Neutrophil (primary cell): ENCODE measurements around the gene ATP6V1A.
A peak's percentile ranks its signal among the peaks of the same experiment; 100 is the strongest.

Source experiments
- H3K27ac ChIP-seq: fragments of 200-600 bp; sonication (generic); 2 replicates; pipeline ENCODE4 v1.5.1; 2016; ENCODE audit warnings: mild to moderate bottlenecking, moderate library complexity
- H3K27me3 ChIP-seq: fragments of 200-600 bp; sonication (generic); 2 replicates; pipeline ENCODE4 v1.6.0; 2016; ENCODE audit warnings: mild to moderate bottlenecking
- H3K36me3 ChIP-seq: fragments of 200-600 bp; sonication (generic); 2 replicates; pipeline ENCODE4 v1.5.1; 2017
- H3K4me1 ChIP-seq, 2 experiments: fragments of 200-600 bp in 1 of 2; sonication (generic) in 1 of 2; 1 replicate in 1 of 2; 2 replicates in 1 of 2; pipeline versions ENCODE4 v1.5.1 to v1.6.1; 2013 to 2016; ENCODE audit warnings: low read depth in 1 of 2, low read length in 1 of 2, mild to moderate bottlenecking in 1 of 2, moderate library complexity in 1 of 2; ENCODE audit not compliant: control insufficient read depth in 1 of 2, insufficient read depth in 1 of 2
- H3K4me3 ChIP-seq, 2 experiments: fragments of 200-600 bp in 1 of 2; sonication (generic) in 1 of 2; 1 replicate in 1 of 2; 2 replicates in 1 of 2; pipeline ENCODE4 v1.5.1; 2013 to 2016; ENCODE audit warnings: low read depth in 1 of 2, low read length in 1 of 2, mild to moderate bottlenecking in 1 of 2, moderate library complexity in 1 of 2
- H3K9me3 ChIP-seq: fragments of 200-600 bp; sonication (generic); 2 replicates; pipeline ENCODE4 v1.5.1; 2016
- TF ChIP-seq, protein P1 (sequence below): fragments of 200-600 bp; sonication (generic); IDR thresholded peaks from 2 replicates; pipeline ENCODE4 v1.5.1; 2016; ENCODE audit warnings: antibody characterized with exemption

ATP6V1A gene

DNA sequence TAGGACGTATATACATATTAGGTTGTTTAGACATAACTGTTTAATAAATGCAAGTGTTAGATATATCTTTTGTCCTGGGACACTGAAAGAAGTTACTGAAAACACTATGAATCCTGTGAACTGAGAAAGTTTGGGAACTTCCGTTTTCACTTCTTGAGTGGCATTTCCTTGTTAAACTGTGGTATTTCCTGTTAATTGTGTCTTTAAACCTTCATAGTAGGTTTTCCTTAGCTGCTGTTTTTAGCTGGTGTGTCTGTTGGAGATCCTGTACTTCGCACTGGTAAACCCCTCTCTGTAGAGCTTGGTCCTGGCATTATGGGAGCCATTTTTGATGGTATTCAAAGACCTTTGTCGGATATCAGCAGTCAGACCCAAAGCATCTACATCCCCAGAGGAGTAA lies 37.1 kb downstream of the ATP6V1A start:
- Histone ChIP-seq H3K36me3 (peaks cover 59% of the 10 kb centered on the region), H3K27me3 (no peaks in the 10 kb centered on the region), H3K27ac (peak overlapping the region; percentile 70), H3K4me1 (peaks cover 8 to 19% of the 10 kb centered on the region in 2 experiments), H3K9me3 (no peaks in the 10 kb centered on the region), H3K4me3 (no peak overlapping the region)
- TF ChIP-seq, protein P1, sequence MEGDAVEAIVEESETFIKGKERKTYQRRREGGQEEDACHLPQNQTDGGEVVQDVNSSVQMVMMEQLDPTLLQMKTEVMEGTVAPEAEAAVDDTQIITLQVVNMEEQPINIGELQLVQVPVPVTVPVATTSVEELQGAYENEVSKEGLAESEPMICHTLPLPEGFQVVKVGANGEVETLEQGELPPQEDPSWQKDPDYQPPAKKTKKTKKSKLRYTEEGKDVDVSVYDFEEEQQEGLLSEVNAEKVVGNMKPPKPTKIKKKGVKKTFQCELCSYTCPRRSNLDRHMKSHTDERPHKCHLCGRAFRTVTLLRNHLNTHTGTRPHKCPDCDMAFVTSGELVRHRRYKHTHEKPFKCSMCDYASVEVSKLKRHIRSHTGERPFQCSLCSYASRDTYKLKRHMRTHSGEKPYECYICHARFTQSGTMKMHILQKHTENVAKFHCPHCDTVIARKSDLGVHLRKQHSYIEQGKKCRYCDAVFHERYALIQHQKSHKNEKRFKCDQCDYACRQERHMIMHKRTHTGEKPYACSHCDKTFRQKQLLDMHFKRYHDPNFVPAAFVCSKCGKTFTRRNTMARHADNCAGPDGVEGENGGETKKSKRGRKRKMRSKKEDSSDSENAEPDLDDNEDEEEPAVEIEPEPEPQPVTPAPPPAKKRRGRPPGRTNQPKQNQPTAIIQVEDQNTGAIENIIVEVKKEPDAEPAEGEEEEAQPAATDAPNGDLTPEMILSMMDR, result no peak

DNA sequence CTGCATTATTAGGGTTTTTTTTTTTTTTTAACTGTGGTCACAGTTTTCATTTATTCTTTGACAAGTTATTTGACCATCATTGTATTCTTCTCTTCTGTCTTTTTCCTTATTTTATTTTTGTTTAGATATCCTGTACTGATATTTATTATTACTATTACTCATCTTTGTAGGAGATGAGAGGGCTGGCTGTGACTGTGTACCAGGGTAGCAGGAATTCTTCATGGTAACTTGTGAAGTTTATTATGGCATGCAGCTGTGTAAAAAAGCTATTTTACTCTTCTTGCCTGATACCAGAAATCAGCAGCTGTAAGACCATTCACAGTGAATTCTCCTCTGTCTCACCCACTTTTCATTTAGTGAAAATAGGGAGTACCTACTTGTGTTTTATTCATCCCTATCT lies 44.5 kb downstream of the ATP6V1A start:
- H3K27ac ChIP-seq, result no peak overlapping the region
- TF ChIP-seq, protein P1, result no peak
- no peaks in the 10 kb centered on the region for H3K9me3 ChIP-seq
- H3K4me1 ChIP-seq, result peaks cover 0 to 4% of the 10 kb centered on the region in 2 experiments
- H3K4me3 ChIP-seq, result no peak overlapping the region
- no peaks in the 10 kb centered on the region for H3K27me3 ChIP-seq
- H3K36me3 ChIP-seq, result peaks cover 85% of the 10 kb centered on the region

DNA sequence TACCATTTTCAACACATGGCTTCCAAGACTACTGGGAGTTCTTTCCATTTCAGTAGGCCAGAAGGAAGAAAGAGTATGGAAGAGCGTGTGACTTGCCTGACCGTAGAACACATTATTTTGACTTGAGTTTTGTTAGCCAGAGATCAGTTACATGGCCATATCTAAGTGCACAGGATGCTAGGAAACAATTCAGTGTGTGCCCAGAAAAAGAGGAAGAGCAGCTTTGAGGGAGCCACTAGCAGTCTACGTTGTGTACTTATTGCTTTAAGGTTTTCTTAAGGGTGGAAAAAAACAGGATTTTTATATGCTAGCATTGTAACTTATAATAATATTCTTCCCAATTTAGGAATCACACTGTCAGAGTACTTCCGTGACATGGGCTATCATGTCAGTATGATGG lies 47.7 kb downstream of the ATP6V1A start:
- Histone ChIP-seq H3K36me3 (peaks cover 89% of the 10 kb centered on the region), H3K9me3 (no peaks in the 10 kb centered on the region), H3K4me1 (no peaks in the 10 kb centered on the region), H3K27me3 (no peaks in the 10 kb centered on the region), H3K27ac (peak overlapping the region; percentile 48), H3K4me3 (no peak overlapping the region)
- TF ChIP-seq, protein P1, result no peak

DNA sequence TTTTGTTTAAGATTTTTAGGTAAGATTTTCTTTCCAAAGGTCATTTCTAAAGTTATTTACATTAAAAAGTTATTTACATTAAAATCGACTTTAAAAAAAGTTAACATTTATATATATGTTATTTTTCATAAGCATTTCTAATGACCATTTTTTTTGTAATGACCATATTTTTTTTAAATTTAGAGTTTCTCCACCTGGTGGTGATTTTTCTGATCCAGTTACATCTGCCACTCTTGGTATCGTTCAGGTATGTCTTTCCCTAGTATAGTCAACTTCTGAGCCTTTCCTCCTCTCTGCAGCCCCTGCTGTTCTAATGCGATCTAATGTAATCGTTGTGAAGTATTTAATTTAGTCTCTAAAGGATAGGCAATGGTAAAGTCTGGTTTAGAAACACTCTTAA lies 48.9 kb downstream of the ATP6V1A start:
- Histone ChIP-seq H3K4me3 (no peak overlapping the region), H3K4me1 (no peaks in the 10 kb centered on the region), H3K27me3 (no peaks in the 10 kb centered on the region), H3K36me3 (peaks cover 89% of the 10 kb centered on the region), H3K9me3 (no peaks in the 10 kb centered on the region), H3K27ac (peak overlapping the region; percentile 37)
- TF ChIP-seq, protein P1, result no peak

DNA sequence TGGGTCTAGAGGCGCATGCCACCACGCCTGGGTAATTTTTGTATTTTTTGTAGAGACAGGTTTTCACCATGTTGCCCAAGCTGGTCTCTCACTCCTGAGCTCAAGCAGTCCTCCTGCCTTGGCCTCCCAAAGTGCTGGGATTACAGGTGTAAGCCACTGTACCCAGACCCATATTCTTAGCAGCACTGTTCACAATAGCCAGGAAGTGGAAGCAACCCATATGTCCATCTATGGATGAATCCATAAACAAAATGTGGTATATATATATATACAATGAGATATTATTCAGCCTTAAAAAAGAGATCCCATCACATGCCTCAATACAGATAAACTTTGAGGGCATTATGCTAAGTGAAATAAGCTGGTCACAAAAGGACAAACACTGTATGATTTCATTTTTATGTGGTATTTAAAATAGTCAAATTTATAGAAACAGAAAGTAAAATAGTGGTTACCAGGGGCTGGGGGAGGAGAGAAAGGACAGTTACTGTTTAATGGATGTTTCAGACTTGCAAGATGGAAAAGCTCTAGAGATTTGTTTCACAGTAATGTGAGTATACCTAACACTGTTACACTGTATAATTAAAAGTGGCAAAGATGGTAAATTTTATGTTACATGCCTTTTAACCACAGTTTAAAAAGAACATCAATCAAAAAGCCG lies 56.1 kb downstream of the ATP6V1A start:
- Histone ChIP-seq H3K4me3 (no peak overlapping the region), H3K4me1 (no peaks in the 10 kb centered on the region), H3K27ac (no peak overlapping the region), H3K36me3 (peaks cover 97% of the 10 kb centered on the region), H3K27me3 (no peaks in the 10 kb centered on the region), H3K9me3 (no peaks in the 10 kb centered on the region)
- TF ChIP-seq, protein P1, result no peak
